GM18951 (cell line): ENCODE measurements around the gene ANAPC7.
A peak's percentile ranks its signal among the peaks of the same experiment; 100 is the strongest.
"Not testable (repeated sequence)": the region's sequence is repeated elsewhere in the genome, so short reads cannot be mapped to it uniquely, and the experiment has no call there.

ENCODE experiments used
- POLR2A ChIP-seq: IDR thresholded peaks from 4 replicates; pipeline ENCODE4 v1.6.1; 2011; ENCODE audit warnings: mild to moderate bottlenecking; ENCODE audit not compliant: insufficient read length, insufficient read depth; ENCODE audit errors: extremely low read depth
- in situ Hi-C: fragments of 300-500 bp; cut with MboI; formaldehyde crosslinking; loops from one replicate; pipeline ENCODE4 v1.12.0; 2022; ENCODE audit warnings: low sequenced_read_pairs, mixed read lengths, inconsistent platforms; ENCODE audit not compliant: unreplicated experiment

The ANAPC7 gene

GRCh38 chr12:110403146-110403975 is at the start of gene ANAPC7:
Gene ANAPC7 (minus strand): TSS chr12:110403708. CDS start chr12:110403627, 81 bp downstream.
- in situ Hi-C loops, result no loop called here
- TF ChIP-seq POLR2A, result peak; percentile 86

GRCh38 chr12:110451263-110451662 is 47.8 kb upstream of the ANAPC7 start:
- in situ Hi-C loops, result loop anchor here (25.0 kb wide), 1 partner anchor 386 kb away; the partner anchor contains the start of gene CCDC63
- no peak for TF ChIP-seq POLR2A

- in situ Hi-C loops, result loop anchor here (25.0 kb wide), 1 partner anchor 387 kb away; the partner anchor contains the start of gene CCDC63
These were observed 46.4 kb upstream of the ANAPC7 start, which contains the start of gene ARPC3 for GRCh38 chr12:110449799-110450497. Gene ARPC3 (minus strand): TSS chr12:110450337. CDS start chr12:110450260, 77 bp downstream.

GRCh38 chr12:110444455-110444854 is 40.9 kb upstream of the ANAPC7 start:
- in situ Hi-C loops, result no loop called here
- no peak for TF ChIP-seq POLR2A

More at GRCh38 chr12:110449799-110450497, 46.4 kb upstream of the ANAPC7 start, which contains the start of gene ARPC3:
- peak; percentile 82 for TF ChIP-seq POLR2A

- no peak for TF ChIP-seq POLR2A
- in situ Hi-C loops, result no loop called here
These were observed 32.7 kb upstream of the ANAPC7 start for GRCh38 chr12:110436231-110436630.

GRCh38 chr12:110431957-110432587 is 28.6 kb upstream of the ANAPC7 start:
- TF ChIP-seq POLR2A, result no peak
- in situ Hi-C loops, result no loop called here

- in situ Hi-C loops, result loop anchor here (5.0 kb wide), 1 partner anchor 342 kb away; no protein-coding TSS in a partner anchor
These were observed 26.2 kb upstream of the ANAPC7 start for GRCh38 chr12:110429676-110430075.

- no peak for TF ChIP-seq POLR2A
- in situ Hi-C loops, result loop anchor here (5.0 kb wide), 1 partner anchor 339 kb away; no protein-coding TSS in a partner anchor
These were observed 22.9 kb upstream of the ANAPC7 start for GRCh38 chr12:110426406-110426805.

GRCh38 chr12:110424237-110424636 is 20.7 kb upstream of the ANAPC7 start:
- no peak for TF ChIP-seq POLR2A
- in situ Hi-C loops, result no loop called here

GRCh38 chr12:110421701-110422100 is 18.2 kb upstream of the ANAPC7 start:
- TF ChIP-seq POLR2A, result no peak
- in situ Hi-C loops, result no loop called here

- in situ Hi-C loops, result no loop called here
- no peak for TF ChIP-seq POLR2A
These were observed 17.7 kb upstream of the ANAPC7 start for GRCh38 chr12:110421159-110421661.

GRCh38 chr12:110420644-110421043 is 17.1 kb upstream of the ANAPC7 start:
- in situ Hi-C loops, result not testable (repeated sequence)

GRCh38 chr12:110417113-110417512 is 13.6 kb upstream of the ANAPC7 start:
- in situ Hi-C loops, result not testable (repeated sequence)

- in situ Hi-C loops, result not testable (repeated sequence)
These were observed 6.6 kb upstream of the ANAPC7 start for GRCh38 chr12:110410086-110410485.

GRCh38 chr12:110405126-110405662 is 1.7 kb upstream of the ANAPC7 start:
- in situ Hi-C loops, result not testable (repeated sequence)
